HG02588 (cell line): ENCODE results near the gene KCNK7.

ENCODE experiments used
- ATAC-seq: cut with Tn5 transposase; IDR thresholded peaks from one replicate; pipeline ENCODE4 v1.9.1; 2021; ENCODE audit warnings: mild to moderate bottlenecking, moderate library complexity; ENCODE audit not compliant: unreplicated experiment

KCNK7 gene

DNA sequence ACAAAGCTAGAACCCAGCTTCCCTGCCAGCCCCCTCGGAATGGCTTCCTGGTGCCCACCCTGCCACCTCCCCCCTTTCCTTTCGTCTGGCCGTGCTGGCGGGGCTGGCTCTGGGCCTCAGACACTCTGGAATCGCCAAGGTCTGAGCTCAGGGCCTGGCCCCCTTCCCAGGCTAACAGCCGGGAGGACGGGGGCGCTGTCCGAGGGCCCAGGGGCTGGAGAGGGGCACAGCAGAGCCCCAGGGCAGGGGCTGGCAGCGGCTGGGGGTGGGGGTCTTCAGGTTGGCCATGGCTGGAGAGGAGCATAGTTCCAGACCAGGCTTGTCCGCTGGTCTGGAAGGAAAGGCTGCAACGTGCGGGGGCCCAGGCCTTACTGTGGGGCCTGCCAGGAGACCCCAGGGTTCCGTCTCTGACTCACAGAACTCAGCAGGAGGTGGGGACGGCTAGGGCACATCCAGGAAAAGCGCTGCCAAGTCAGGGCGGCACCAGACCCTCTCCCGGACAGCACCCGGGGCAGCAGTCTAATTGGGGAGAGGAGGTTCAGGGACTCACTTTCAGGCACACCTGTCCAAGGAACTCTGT is 36.6 kb downstream of the KCNK7 start:
- no peak for ATAC-seq

DNA sequence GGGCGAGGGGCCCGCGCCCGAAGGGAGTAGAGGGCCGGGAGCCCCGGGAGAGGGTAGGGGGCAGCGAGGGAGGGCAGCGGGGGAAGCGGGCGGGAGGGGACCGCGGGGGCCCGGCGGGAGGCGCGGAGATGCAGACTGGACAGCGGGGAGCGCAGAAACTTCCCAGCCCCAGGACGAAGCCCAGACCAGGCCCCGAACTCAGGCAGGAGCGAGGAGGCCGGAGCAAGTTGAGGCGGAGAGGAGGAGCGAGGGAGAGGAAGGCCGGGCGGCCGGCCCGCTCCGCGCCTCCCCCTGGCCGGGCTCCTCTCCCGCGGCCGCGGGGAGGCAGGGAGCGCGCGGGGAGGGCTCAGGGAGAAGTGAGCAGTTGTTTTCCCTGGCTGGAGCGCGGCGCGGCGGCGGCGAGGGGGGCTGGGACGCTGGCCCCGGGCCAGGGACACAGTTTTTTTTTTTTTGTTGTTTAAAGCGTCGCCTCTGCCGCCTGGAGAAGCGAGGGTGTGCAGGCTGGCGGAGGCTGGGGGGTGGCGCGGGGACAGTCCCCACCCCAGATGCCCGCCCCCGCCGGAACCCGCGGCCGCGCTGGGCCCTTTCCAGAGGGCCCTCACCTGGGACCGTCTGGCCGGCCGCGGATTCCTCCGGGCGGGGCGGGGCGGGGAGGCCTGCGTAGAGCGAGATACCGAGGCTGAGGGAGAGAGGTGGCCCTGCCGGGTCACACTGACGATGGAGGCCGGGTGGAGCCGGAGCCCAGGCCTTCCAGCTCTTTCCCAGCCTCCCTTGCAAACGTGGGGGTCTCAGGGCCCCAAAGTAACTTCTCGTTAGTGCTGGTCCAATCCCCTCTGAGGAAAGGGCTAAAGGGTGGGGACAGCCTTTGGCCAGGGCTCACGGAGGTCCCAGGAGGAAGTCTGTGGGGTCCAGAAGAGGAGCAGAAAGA is 37.3 kb downstream of the KCNK7 start, which contains the start of gene LTBP3:
Gene LTBP3 (minus strand): TSS at position 358 of the 928 bp plus-strand sequence. CDS start 400 bp downstream, outside the sequence.
- no peak for ATAC-seq

DNA sequence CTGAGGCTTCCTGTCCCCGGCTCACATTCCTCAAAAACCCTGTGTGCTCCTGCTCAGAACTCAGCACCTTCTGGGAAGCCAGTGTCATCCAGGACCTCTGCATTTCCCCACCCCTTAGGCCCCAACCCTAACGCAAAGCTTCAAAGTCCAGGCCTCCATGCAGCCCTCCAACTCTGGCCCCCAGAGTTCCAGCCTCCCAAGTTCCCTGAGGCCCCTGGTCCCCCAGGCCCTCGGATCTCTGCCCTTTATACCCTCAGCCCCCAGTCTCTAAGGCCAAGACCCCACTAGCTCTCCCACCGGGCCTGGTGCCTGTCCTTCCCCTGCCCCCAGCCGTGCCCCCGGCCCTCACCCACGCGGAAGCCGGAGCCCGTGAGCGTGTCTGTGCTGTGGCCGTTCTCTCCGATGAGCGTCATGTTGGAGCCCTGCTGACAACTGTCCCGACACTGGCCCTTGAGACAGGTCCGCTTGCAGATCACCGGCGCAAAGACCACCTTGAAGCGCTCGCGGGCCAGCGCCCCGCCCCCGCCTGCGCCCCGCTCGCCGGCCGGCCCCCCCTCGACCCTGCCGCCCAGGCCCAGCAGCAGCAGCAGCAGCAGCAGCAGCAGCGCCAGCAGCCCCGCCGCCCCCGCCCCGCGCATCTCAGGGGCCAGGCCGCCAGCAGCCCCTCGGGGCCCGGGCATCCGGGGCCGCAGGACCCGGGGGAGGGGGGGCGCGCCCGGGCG is 38.2 kb downstream of the KCNK7 start:
- ATAC-seq: no peak

DNA sequence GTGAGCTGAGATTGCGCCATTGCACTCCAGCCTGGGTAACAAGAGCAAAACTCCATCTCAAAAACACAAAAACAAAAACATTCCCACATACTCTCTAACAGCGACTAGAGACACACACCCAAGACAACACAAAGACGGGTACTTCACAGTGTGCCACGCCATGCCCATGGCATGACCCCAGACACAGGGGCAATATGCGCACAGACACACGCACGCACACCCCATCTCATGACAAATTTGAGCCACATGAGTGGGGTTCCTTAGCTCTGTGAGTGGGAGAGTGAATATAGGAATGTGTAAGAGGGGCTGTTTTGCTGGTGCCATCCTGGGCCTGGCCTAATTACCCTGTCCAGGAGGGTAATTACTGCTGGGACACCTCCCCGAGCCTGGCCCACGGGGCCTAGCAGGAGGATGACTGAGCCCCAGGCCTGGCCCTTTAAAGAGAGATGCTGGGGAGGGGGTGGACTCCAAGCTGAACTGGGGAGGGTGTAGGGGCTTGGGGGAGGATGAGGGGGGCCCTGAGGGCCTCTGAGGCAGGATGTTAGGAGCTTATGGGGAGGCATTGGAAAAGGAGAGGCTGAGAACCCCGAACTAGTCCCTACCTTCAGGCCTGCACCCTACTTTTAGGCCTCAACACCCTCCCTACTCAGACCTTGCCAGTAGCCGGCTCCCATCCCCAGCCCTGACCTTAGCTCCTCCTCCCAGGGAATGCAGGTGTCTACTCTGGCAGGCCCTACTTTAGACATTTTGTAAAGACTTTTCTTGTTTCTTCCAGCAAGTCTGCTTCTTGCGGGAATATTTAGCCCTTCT is 38.9 kb downstream of the KCNK7 start:
- ATAC-seq: no peak

DNA sequence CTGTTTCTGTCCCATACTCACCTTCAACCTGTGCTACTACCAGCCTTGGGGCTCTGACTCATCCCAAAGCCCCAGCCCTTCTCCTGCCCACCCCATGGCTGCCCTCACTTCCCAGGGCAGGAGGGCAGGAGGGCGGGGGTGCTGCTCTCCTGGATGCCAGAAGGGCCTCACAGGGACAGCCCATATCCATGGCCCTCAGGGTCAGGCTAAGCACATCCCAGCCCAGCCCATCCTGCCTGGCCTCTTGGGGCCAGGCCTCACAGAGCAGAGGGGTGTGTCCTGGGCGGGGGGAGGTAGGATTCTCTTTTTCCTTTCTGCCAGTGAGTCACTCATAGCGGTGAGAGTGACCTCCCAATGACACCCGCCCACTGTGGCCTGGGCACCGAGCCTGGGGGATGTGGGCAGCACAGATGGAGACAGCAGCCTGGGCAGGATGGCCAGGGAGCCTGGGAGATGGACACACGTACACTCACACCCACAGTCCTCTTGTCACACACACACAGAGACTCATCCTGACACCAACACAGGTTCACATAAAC is 39.8 kb downstream of the KCNK7 start:
- no peak for ATAC-seq

DNA sequence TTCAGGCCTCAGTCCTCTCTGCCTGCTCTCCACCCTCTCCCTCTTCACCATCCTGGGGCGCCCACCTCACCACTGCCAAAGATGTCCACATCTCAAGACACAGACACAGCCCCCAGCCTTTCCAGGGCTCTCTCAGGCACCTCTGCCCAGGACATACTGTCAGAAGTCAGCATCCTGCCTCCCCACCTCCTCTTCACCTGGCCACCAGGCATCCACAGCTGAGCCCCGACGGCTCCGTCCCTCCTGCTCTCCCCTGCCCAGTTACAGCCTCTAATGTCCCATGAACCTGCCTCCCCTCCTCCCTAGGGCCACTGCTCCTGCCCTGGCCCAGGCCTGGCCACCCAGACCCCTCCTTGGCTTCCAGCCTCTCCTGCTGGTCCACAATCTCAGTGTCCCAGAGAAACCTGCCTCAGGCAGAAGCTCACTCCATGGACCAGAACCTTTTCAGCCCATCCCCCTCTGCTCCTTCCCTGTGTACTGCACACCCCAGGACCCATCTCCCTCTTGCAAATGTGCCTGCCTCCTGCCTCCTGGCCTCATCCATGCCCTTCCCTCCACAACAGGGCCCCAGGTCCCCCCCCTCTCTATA is 40.7 kb downstream of the KCNK7 start:
- no peak for ATAC-seq

DNA sequence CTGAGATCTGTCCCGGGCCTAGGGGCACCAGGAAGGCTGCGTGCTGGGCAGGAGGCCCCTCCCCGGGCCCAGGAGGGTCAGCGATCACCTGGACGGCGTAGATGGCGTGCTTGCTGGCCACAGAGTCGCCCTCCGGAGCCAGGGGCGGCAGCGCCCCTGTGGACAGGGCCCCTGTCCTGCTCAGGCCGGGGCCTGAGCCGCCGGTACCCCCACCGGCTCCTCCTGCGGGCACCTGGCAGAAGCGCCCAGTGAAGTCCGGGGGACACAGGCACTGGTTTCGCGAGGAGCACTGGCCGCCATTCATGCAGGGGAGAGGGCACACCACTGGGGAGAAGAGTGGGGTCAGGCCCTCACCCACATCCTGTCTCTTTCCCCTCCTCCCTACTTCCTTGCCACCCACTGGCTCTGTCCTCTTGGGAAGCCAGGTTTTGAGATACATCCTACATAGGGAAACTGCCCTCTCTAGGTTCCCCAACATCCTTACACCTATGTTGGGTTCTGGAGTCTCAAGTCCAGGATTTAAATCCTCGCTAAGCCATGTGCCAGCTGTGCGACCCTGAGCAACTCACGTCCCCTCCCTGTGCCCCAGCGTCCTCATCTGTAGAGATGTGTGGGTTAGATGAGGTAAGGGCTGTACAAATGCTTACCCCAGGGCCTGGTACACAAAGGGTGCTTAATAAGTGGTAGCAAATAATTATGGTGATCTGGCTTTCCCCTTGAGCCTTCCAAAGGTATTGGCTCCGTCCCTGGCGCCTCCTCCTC is 41.4 kb downstream of the KCNK7 start:
- ATAC-seq: no peak

DNA sequence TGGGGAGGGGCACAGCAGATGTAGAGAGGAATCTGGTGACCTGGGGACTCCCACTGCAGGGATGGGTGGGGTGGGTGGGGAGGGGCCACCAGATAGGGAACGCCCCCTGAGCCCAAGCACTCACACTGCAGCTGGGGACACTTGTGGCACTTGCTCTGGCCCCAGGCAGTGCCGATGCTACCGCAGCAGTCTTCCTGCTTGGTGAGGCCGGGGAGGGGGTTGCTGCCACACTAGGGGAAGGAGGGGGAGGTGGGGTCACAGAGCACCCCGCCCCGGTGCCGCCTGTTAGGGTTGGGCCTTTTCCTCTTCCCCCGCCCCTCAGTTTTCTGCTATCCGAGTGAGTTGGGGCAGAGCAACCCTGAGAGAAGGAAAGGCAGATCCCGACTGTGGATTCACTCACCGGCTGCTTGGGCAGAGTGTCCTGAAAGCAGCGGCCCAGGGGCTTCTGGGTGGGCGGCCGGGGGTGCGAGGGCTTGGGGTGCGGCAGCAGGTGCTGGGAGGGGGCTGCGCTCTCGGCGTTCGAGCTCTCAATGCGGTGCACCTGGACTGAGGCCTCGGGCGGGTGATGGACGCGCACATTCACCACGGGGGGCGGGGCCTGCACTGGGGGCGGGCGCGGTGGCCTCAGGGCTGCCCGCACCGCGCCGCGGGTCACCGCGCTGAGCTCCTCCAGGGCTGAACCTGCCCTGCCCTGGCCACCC is 42.1 kb downstream of the KCNK7 start:
- no peak for ATAC-seq

DNA sequence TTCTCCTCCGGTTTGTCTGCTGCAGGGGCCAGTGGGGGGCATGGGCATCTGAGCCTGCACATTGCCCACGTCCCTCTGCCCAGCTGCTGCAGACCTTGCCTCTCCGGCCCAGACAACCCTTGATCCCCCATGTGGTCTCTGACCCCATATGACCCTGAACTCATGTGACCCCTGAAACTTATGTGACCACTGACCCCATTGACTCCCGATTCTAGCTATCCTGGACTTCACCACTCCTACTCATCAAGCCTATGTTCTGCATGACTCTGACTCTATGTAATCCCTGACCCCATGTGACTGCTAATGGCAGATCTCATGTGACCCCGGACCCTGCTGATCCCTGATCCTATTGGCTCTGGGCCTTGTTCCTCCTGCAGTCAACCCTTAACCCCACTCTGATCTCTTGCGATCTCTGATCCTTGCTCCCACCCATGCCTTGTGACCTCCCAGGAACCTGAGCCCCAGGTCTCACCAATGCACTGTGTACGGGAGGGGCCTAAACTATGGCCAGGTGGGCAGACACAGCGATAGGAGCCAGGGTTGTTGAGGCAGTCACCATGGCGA is 43.1 kb downstream of the KCNK7 start:
- no peak for ATAC-seq

DNA sequence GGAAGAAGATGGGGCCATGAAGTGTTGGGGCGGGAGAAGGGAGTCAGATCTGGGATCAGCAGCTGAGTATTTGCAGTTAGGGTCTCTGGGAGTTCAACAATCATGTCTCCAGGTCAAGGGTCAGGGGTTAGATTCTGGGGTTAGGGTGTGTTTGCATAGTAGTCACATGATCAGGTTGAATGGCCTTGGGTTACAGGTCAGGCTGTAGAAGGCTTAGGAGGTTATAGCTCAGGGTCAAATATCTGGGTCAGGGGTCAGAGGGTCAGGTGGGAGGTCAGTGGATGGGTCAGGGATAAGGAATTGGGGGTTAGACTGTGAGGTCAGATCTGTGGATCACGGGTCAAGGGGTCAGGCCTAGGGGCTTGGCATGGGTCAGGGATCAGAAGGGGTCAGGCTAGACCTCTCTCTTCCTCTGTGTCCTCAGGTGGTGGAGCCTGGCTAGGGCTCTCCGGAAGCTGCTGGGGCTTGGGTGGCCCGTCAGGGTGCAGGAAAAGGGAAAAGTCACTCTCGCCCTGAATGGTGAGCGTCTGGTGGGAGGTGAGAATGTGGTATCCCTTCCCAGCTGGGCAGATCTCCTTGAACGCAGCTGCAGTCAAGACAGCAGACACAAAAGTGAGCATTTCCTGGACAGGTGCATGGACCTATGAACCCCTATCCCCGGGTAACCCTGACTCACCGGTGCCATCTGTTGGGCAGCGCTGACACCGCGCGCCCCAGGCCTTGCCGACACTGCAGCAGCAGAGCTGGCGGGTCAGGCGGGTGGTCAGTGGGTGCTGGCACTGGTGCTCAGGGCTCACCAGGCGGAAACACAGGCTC is 43.8 kb downstream of the KCNK7 start:
- peak; percentile 55 for ATAC-seq

DNA sequence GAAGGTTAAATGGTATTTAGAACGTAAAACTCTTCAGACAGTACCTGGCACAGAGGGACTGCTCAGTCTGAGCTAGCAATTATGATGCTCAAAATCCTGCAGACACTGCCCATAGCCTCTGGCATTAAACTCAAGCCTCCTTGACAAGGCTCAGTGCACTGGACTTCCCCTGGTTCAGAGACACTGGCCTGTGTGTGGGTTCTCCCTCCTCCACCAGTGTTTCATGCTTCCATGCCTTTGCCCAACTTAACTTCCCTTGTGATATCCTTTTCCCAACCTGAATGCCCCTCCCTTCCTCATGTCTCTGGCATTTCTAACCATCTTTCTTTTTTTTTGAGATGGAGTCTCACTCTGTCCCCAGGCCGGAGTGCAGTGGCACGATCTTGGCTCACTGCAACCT is 46.5 kb downstream of the KCNK7 start:
- no peak for ATAC-seq

DNA sequence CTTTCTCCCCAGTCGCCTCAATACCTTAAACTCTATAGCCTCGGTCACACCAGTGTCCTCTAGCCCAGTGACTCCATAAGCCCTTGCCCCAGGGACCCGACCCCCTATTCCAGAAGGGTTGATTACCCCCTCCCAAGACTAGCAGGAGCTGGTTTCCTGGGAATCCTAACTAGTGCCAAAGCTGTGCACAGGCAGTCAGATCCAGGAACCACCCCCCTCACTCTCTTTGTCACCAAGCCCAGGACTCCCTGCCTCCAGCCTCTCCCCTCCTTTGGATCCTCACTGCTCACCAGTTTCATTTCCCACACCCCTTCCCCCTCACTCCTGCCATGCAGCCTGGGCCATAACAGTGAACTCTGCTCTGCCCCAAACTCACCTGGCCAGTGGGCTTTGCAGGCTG is 47.2 kb downstream of the KCNK7 start:
- no peak for ATAC-seq

DNA sequence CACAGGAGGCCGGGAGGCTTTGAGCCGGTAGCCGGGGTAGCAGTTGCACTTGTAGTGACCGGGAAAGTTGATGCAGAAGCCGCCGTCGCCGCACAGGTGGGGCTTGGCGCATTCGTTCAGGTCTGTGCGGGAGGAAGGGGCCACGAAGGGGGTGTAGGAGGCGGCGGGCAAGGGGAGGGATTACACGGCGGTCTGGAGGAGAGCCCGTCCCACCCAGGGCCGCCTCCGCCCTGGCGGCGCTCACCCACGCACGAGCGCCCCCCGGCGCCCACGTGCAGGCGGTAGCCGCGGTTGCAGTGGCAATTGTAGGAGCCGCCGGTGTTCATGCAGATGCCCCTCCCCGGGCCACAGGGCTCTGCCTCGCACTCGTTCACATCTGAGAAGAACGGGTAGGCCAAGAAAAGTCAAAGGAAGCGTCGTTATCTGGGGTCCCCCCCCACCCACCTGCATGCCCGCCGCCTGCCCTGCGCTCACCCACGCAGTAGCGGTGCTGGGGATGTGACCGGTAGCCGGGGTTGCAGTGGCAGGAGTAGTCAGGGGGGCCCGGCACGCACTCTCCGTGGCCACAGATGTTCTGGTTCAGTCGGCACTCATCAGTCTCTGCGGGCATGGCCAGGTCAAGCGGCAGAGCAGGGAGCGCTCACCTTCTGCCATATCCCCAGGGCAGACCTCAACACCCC is 48.0 kb downstream of the KCNK7 start:
- ATAC-seq: no peak

DNA sequence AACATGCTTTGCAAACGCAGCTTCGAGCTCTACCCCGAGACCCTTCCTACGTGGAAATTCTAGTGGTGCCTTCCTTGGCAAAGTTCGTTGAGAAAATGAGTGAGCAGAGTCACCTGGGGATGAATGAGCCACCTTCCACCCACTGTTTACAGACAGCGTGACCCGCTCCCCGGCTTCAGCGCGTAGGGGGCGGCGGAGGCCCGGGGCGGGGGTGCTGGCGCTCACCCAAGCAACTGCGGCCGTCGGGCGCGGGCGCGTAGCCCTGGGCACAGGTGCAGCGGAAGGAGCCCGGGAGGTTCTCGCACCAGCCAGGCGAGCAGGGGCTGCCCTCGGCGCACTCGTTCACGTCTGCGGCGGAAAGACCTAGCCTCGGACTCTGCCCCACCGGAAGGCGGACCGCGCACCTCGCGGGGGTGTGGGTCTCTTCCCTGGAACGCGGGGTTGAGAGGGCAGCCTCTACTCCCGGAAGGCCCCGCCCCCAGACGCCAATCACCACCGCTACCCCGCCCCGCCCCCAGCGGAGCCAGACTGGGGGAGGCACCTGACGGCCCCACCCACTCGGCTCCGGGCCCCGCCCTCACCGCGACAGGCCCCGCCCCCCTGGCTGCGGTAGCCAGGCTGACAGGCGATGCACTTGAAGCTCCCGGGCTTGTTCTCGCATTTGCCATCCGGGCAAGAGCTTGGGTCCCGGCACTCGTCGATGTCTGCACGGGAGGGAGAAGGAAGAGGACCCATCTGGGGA is 49.2 kb downstream of the KCNK7 start:
- ATAC-seq: peak; percentile 67

DNA sequence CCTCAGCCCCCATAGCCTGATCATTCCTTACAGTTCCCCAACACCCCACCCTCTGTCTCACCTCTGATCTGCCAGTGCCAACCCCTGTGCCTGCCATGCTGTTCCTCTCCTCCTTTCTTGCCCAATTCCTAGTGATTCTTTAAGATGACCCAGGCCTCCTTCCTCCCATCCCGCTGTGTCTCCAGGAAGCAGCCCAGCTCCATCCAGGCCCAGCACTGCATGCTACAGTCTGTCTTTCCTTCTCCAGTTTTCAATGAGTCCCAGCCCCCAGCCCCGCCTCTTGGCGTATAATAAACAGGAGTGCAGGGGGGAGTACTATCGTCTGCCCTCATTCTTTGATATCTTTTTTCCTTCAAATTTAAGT is 49.8 kb downstream of the KCNK7 start:
- no peak for ATAC-seq
